ES-I3 (cell line): ENCODE results near the gene SERPINE3.

Source experiments
- H3K36me3 ChIP-seq: 2 replicates; pipeline ENCODE4 v1.6.1; 2013; ENCODE audit warnings: mild to moderate bottlenecking, low read length, control low read depth, moderate library complexity; ENCODE audit not compliant: insufficient read depth
- H3K4me1 ChIP-seq: 2 replicates; pipeline ENCODE4 v1.6.1; 2013; ENCODE audit warnings: mild to moderate bottlenecking, control low read depth, low read length; ENCODE audit not compliant: insufficient read depth
- H3K9ac ChIP-seq: 2 replicates; pipeline ENCODE4 v1.6.1; 2013; ENCODE audit warnings: low read depth, mild to moderate bottlenecking, low read length, moderate library complexity
- H3K9me3 ChIP-seq: 2 replicates; pipeline ENCODE4 v1.6.1; 2013; ENCODE audit warnings: mild to moderate bottlenecking, low read length, moderate library complexity; ENCODE audit not compliant: control insufficient read depth, insufficient read depth

Gene SERPINE3

DNA sequence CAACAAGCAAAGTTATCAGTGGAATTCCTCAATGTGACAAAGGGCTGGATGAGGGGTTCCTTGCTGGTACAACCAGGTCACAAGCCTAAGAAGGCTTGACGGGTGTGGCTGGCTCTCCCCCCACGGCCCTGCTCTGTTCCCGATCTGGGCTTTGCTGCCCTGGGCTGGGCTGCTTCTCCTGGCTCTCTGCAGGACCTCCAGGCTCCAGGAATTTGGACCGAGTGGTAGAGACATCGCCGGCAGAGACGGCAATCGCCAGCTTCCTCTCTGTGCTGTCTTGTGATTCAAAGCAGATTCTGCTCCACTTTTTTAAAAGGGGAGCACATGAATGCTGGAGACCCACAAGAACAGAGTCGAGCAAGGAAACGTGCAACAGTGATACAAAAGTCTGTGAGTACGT lies at the start of gene SERPINE3:
SERPINE3 (plus strand) TSS at position 338 of the 400 bp plus-strand sequence. CDS start 1,401 bp downstream, outside the sequence.
- Histone ChIP-seq H3K9ac (no peak within 1 kb of the TSS), H3K9me3 (no peaks in the 10 kb centered on the region), H3K36me3 (no peaks in the 10 kb centered on the region), H3K4me1 (no peaks in the 10 kb centered on the region)

DNA sequence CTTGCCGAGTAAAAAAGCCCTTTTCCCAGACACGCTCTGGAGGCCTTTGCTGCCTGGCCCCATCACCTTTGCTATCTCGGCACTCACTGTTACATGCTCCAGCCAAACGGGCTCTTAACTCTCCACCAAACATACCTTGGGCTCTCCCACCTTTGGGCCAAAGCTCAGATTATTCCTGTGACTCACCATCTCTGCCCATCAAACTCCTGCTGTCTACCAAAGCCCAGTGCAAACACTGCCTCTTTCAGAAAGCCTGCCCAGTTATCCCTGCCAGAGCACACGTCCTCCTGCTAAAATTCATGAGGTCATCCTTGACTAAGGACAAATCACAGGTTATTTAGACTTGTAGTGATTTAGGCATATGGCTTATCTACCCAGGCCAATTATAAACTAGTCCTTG lies 48.1 kb upstream of the SERPINE3 start:
- Histone ChIP-seq H3K36me3 (no peaks in the 10 kb centered on the region), H3K9ac (no peak overlapping the region), H3K4me1 (peaks cover 7% of the 10 kb centered on the region; the same call in 1 of the 2 replicates), H3K9me3 (no peaks in the 10 kb centered on the region)

DNA sequence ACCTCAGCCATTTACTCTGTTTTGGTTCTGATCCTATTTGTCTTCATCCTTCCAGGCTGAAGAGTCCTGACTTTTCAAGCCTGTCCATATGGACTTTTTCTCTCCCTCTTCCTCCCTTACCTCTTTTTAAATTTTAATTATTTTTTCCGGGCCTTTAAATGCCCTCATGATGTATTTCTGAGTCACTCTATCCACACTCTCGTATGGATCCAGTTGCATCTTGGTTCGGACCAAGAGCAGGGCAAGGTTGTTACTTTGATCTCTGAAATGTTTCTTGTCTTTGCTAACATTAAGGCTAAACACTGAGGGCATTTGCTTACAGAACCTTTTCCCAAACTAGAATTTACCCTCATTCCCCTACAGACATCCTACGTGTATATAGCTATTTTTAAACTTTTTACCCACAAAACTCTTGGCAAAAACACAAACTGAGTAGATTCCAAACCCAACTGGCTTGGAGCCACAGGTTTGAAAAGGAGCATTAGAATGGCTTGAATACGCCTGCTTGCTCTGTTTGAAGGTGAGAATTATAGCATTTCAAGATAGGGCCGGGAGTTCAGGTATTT lies 47.4 kb upstream of the SERPINE3 start:
- H3K36me3 ChIP-seq: no peaks in the 10 kb centered on the region
- peaks cover 10% of the 10 kb centered on the region; the same call in 1 of the 2 replicates for H3K4me1 ChIP-seq
- no peak overlapping the region for H3K9ac ChIP-seq
- no peaks in the 10 kb centered on the region for H3K9me3 ChIP-seq

DNA sequence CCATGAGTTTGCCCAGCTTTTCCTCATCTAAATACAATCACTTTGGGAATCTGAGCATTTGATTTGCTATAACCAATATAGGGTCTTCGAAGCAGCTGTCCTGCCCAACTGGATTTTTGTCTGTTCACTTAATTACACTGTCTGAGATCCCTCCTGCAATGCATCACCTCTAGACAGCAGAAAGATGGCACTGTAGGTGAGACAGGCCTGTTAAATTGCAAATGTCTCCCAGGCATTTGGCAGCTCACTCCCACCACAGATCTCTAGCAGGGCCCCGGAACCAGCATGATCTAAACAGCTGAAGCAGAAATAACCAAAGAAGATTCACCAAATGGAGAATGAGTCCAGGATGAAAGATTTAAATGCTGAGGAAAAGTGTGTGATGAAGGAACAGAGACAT lies 41.9 kb upstream of the SERPINE3 start:
- Histone ChIP-seq H3K36me3 (no peaks in the 10 kb centered on the region), H3K4me1 (peaks cover 24% of the 10 kb centered on the region), H3K9ac (no peak overlapping the region), H3K9me3 (no peaks in the 10 kb centered on the region)

DNA sequence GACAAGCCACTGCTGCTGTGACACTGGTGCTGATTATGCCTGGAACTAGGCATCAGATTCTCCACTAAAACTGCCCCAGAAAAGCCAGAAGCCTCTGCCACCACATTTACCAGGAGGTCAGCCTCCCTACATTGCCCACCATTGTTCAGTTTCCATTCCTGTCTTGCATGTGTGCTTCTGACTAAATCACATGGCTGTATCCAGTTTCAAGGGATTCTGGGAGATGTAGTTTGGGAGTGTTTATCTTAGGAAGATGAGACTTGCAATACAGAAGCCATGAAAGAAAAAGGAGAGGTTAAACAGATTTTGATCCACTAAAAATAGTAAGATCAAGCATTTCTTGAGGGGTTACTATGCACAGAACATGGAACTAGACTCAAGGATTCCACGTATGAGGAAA lies 40.7 kb upstream of the SERPINE3 start:
- Histone ChIP-seq H3K36me3 (no peaks in the 10 kb centered on the region), H3K4me1 (peaks cover 32% of the 10 kb centered on the region), H3K9ac (no peak overlapping the region), H3K9me3 (no peaks in the 10 kb centered on the region)

DNA sequence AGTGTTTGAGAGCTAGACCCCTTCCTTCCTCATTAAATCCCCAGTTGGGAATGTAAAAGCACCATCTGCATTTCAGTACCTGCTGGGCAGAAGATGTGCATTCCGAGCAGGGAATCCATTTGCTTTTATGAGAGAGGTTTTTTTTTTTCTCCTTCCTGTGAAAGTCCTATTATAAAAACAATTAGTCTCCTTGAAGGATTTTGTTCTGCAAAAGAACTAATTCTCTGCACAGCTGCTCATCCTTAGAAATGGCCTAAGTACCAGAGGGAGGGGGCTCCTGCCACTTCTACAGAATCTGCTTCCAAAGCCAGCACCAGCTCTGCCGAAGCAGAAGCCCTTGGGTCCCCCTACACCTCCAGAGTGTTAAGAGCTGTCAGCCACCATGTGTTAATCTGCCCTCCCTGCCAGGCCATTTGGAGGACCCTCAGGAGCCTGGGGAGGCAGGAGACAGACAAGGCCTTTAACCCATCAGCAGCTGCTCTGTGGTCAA lies 36.4 kb upstream of the SERPINE3 start:
- H3K36me3 ChIP-seq: no peaks in the 10 kb centered on the region
- H3K9me3 ChIP-seq: no peaks in the 10 kb centered on the region
- H3K9ac ChIP-seq: no peak overlapping the region; the same call in 1 of the 2 replicates
- H3K4me1 ChIP-seq: peaks cover 36% of the 10 kb centered on the region

DNA sequence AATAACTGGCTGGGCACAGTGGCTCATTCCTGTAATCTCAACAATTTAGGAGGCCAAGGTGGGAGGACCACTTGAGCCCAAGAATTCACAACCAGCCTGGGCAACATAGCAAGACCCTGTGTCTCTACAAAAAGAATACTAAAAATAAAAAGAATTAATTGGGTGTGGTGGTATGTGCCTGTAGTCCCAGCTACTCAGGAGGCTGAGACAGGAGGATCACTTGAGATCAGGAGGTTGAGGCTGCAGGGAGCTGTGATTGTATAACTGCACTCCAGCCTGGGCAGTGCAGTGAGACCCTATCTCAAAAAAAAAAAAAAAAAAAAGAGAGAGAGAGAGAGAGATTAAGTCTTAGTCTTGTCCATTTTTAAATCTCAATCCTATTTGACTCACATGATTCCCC lies 35.6 kb upstream of the SERPINE3 start:
- H3K9ac ChIP-seq: no peak overlapping the region
- H3K4me1 ChIP-seq: peaks cover 36% of the 10 kb centered on the region
- H3K36me3 ChIP-seq: no peaks in the 10 kb centered on the region
- H3K9me3 ChIP-seq: no peaks in the 10 kb centered on the region

DNA sequence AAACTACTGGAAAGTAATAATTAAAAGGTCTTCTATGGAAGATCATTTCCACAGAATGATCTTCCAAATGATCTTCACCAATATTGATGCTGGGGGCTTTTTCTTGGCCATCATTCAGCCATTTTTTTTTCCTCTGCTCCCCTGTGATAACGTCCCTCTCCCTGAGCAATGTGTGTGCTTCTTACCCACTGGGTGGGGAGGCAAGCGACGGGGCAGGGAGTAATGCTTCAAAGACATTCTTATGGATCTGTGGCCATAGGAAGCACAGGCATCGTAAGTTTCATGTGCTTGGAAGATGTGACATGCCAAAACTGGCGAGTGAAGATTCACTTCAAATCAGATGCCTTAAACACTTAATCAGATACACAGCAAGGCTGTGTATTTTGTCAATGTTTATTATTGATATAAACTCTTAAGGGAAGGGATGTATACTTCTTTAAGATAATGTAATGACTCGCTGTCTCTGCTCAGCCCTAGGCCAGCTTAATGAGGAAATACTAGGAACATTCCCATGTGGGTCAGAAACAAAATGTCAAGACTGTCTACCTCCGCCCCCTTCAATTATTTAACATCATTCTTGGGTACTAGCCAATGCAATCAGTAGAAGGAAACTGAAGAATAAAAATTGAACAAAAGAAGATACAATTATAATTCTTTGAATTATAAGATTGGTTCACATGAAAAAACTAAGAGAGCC lies 34.1 kb upstream of the SERPINE3 start:
- no peak overlapping the region for H3K9ac ChIP-seq
- H3K36me3 ChIP-seq: no peaks in the 10 kb centered on the region
- H3K4me1 ChIP-seq: peaks cover 36% of the 10 kb centered on the region
- H3K9me3 ChIP-seq: no peaks in the 10 kb centered on the region

DNA sequence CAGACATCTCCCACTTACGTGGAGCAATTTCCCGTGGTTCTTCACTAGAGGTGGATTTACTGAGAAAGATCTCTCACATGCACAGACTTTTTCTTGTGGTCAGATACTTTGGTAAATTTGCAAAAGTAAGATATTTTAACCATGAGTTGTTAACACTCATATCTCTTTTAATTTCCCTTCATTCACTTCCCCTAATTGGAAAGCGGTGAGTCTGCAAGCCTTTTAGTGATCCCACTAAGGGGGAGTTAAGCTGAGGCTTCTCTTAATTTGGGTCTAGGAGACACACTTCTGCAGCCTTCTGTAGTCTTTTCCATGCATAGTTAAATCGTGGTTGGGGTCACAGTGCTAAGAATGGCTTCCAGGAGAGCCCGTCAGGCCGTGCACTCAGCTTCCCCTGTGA lies 30.7 kb upstream of the SERPINE3 start:
- H3K9me3 ChIP-seq: no peaks in the 10 kb centered on the region
- peaks cover 20% of the 10 kb centered on the region for H3K4me1 ChIP-seq
- no peaks in the 10 kb centered on the region for H3K36me3 ChIP-seq
- H3K9ac ChIP-seq: no peak overlapping the region

DNA sequence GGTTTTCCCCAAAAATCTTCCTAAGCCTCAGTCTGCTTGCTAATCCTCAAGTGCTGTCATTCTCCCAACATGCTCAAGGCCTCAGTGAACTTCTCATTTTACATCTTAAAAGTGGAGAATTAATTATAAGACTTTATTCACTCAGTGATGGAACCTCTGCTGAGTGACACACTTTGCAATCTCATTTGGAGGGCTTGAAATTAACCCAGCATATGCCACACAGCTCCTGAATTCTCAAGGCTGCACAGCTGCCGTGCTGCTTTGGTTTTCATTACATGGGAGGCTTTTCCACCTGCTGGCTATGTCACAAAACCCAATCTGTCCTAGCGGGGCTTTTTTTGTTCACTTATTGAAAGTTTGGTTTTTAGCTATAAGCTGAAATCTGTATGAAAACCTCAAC lies 28.3 kb upstream of the SERPINE3 start:
- Histone ChIP-seq H3K9me3 (no peaks in the 10 kb centered on the region), H3K9ac (no peak overlapping the region), H3K4me1 (peaks cover 15% of the 10 kb centered on the region), H3K36me3 (no peaks in the 10 kb centered on the region)

DNA sequence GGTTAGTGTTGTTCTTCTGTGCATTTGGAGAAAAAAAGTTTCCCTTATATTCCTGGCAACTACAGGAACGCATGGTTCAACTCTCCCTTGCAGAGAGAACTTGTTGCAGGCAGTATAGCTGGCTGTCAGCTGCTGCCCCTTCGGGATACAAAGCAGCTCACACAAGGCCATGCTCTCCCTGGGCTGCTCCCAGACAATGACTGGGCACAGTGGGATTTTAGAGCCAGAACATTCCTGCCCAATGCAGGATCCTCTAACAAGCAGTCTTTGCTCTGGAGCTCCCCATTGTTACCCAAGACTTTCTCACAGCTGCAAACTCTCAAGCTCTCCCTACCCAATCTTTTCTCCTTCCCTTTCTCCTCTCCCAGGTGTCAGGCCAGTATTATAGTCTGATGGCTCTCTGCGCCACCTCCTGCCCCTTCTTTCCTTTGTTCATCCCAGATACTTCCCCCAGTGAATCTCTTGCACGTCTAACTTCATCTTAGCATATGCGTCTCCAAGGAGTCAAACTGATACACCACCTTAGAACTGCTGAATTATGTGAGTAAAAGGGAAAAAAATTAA lies 27.5 kb upstream of the SERPINE3 start:
- no peaks in the 10 kb centered on the region for H3K36me3 ChIP-seq
- H3K9me3 ChIP-seq: no peaks in the 10 kb centered on the region
- peaks cover 15% of the 10 kb centered on the region for H3K4me1 ChIP-seq
- H3K9ac ChIP-seq: no peak overlapping the region

DNA sequence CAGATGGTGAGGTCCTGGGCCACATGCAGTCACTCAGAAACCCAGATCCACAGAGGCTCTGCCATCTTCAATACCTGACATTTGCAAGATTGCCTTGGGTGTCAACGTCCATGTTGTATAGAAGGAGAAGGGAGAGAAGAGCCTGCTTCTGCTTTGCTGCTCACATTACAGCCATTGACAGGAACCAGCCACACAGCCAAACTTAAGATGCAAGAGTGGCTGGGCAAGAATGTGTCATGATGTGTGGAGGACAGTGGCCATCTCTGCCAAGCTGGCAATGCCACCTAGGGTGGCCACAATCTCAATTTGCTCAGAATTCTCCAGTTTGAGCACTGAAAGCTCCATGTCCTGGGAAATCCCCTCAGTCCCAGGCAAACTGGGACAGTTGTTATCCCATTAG lies 25.9 kb upstream of the SERPINE3 start:
- no peaks in the 10 kb centered on the region for H3K9me3 ChIP-seq
- peaks cover 2% of the 10 kb centered on the region; the same call in 1 of the 2 replicates for H3K36me3 ChIP-seq

DNA sequence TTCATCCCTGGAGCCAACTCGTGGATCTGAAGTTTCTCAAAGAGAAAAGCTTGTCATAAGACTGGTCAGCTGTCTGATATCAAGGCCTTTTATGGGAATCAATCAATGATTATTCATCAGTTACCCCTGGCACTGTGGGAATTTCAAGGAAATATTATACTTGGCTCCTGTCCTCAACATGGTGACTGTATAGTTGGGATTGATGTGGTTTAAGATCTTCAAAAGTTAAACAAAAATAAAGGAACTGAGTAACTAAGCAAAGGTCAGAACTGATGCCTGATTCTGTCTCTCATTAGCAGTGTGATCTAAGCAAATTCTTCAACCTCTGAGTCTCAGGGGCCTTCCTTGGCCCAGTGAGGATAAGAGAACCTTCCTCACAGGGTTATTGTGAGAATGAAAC lies 22.2 kb upstream of the SERPINE3 start:
- Histone ChIP-seq H3K36me3 (peaks cover 2% of the 10 kb centered on the region; the same call in 1 of the 2 replicates), H3K9ac (no peak overlapping the region), H3K9me3 (no peaks in the 10 kb centered on the region), H3K4me1 (peaks cover 11% of the 10 kb centered on the region)

More for the DNA sequence above, 25.9 kb upstream of the SERPINE3 start:
- H3K9ac ChIP-seq: no peak overlapping the region
- H3K4me1 ChIP-seq: peaks cover 15% of the 10 kb centered on the region

DNA sequence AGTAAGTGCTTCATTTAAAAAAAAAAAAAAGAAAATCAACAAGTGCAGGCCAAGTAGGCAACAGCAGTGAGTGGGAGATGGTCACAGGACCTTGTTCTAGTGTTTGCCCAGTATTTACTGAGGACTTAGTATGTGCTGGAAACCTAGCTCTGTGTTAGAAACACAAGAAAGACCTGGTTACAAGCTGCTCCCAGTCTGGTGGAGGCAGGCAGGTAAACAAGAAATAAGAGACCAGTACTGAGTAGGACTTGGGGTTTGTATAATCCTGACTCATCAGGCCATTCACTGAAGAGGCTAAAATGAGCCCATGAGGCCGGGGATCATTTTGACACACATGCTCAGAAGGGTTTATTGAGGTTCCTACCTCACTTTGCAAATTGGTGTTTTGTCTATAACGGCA lies 21.5 kb upstream of the SERPINE3 start:
- Histone ChIP-seq H3K9me3 (no peaks in the 10 kb centered on the region), H3K9ac (no peak overlapping the region), H3K4me1 (peaks cover 11% of the 10 kb centered on the region), H3K36me3 (peaks cover 2% of the 10 kb centered on the region; the same call in 1 of the 2 replicates)

DNA sequence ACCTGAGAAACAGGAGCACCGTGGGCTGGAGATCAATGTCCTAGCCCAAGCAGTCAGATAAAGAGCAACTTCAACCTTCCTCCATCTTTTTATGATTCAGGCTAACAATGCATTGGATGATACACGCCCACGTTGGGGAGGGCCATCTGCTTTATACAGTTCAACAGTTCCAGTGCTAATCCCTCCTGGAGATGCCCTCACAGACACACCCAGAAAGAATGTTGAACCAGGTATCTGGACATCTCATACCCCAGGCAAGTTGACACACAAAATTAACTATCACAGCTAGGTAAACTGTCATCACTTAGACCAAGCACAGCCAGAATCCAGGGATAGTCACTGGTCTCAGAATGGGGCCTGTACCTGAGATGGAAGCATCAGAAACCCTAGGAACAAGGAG lies 20.6 kb upstream of the SERPINE3 start:
- H3K36me3 ChIP-seq: peaks cover 2% of the 10 kb centered on the region; the same call in 1 of the 2 replicates
- no peaks in the 10 kb centered on the region for H3K9me3 ChIP-seq
- no peak overlapping the region for H3K9ac ChIP-seq
- H3K4me1 ChIP-seq: peaks cover 11% of the 10 kb centered on the region
